HG02885 (cell line): Measurements from ENCODE around the gene DNAH2.
"Not testable (repeated sequence)": the region's sequence is repeated elsewhere in the genome, so short reads cannot be mapped to it uniquely, and the experiment has no call there.

Source experiments
- ATAC-seq: cut with Tn5 transposase; IDR thresholded peaks from one replicate; pipeline ENCODE4 v1.9.1; 2021; ENCODE audit warnings: mild to moderate bottlenecking; ENCODE audit not compliant: unreplicated experiment, poor library complexity

The DNAH2 gene

GRCh38 chr17:7857713-7858521 is 140.4 kb downstream of the DNAH2 start, which contains the start of gene CYB5D1:
Gene CYB5D1 (plus strand): TSS chr17:7858003. CDS start chr17:7858135, 132 bp downstream.
- ATAC-seq: peak; percentile 46

- no peak for ATAC-seq
Measured at GRCh38 chr17:7858522-7858810, 140.9 kb downstream of the DNAH2 start.

GRCh38 chr17:7859028-7859427 is 141.5 kb downstream of the DNAH2 start:
- no peak for ATAC-seq

GRCh38 chr17:7862692-7863437 is 145.3 kb downstream of the DNAH2 start:
- ATAC-seq: no peak

GRCh38 chr17:7864384-7864783 is 146.8 kb downstream of the DNAH2 start:
- ATAC-seq: not testable (repeated sequence)

- no peak for ATAC-seq
Measured at GRCh38 chr17:7864995-7865650, 147.6 kb downstream of the DNAH2 start.

- no peak for ATAC-seq
Measured at GRCh38 chr17:7867881-7868329, 150.4 kb downstream of the DNAH2 start.

- ATAC-seq: no peak
Measured at GRCh38 chr17:7873051-7873450, 155.5 kb downstream of the DNAH2 start.

GRCh38 chr17:7875804-7876370 is 158.3 kb downstream of the DNAH2 start:
- no peak for ATAC-seq

GRCh38 chr17:7878234-7878633 is 160.7 kb downstream of the DNAH2 start:
- no peak for ATAC-seq

- ATAC-seq: no peak
Measured at GRCh38 chr17:7880076-7880868, 162.7 kb downstream of the DNAH2 start.

- ATAC-seq: no peak
Measured at GRCh38 chr17:7881276-7882054, 163.9 kb downstream of the DNAH2 start.

- ATAC-seq: no peak
Measured at GRCh38 chr17:7882068-7882467, 164.5 kb downstream of the DNAH2 start.

- no peak for ATAC-seq
Measured at GRCh38 chr17:7882629-7883028, 165.1 kb downstream of the DNAH2 start.
